Measurements from ENCODE around the gene CXADR.
"Not testable (repeated sequence)": the region's sequence is repeated elsewhere in the genome, so short reads cannot be mapped to it uniquely, and the experiment has no call there.

CXADR gene

DNA sequence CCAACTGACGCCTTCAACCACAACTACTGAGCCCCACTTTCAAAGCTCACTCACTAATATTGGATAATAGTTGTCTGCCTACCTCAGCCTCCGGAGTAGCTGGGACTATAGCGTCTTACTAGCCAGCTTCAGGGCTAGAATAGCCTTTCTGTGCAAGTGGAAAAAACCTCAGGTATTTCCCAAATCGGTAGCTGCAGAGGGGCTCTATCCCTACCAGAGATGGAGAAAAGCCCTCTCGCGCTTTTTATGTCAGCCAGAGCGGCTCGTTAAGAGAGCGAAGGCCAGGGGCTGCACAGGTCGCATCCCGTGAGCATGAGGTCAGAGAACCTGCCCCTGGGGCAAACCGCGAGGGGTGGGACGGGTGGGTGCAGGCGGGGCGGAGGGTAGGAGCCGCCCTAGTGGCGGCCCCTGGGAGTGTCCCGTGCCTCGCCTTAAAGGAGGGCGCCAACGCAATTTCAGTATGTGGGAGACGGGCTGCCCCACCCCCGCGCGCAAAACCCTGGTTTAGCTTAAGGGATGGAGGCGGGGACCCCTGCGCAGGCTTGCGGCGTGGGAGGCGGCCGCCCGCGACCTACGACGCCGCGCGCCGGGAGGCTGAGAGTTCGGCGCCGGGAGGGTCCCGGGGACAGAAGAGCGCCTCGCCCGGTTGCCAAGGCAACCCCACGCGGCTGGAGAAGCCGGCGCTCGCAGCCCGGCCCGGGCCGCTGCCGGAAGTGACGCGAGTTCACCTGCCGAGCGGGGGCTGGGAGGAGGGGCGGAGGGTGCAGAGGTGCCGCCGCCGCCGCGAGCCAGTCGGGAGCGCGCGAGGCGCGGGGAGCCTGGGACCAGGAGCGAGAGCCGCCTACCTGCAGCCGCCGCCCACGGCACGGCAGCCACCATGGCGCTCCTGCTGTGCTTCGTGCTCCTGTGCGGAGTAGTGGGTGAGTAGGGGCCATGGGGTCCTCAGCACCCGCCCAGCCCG, at the start of gene CXADR:
Gene CXADR (plus strand): TSS at position 791 of the 961 bp plus-strand sequence. CDS start 87 bp downstream, at position 878.
- peak; percentile 76 for DNase-seq

GRCh38 chr21:17466166-17466565, 46.7 kb upstream of the CXADR start:
- no peak for DNase-seq

DNA sequence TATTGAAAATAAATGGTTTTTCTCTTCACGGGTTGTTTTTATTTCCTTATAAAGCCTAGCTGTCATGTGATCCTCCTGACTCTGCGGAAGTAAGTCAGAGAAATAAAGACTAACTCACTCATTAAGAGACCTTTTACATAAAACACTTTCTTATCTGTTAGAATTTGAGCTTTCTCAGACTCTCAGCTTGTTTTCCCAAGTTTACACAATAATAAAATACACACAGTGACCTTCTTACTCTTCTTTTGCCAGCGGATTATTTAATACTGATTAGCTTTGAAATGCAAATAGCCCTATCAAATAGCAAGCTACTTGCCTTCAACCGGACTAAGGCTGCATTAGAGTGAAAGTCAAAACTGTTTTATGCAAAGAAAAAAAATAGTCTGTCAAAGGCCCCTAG, 45.5 kb upstream of the CXADR start:
- DNase-seq, result no peak

DNA sequence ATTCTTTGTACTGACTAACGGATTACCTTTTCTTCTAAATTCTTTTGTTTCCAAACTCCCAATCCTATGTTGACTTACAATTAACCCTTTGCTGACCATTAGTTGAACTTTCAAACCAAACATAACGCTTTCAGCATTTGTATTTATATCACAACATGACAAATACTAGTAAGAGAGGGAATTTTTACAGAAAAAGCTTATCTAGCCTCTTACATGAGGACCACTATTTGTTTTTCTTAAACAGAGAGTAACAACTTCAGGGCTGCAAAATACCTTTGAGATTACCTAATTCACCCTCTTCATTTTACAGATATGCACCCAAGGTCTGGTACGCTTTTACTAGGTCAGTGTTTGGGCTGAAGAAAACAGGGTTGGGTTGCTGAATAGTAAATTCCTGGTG, 45.0 kb upstream of the CXADR start:
- DNase-seq, result no peak

- no peak for DNase-seq
These were observed 44.1 kb upstream of the CXADR start for GRCh38 chr21:17468698-17469097.

- no peak for DNase-seq
These were observed 43.1 kb upstream of the CXADR start for GRCh38 chr21:17469727-17470126.

GRCh38 chr21:17472182-17472581, 40.7 kb upstream of the CXADR start:
- DNase-seq, result no peak

- DNase-seq, result no peak
These were observed 40.1 kb upstream of the CXADR start for GRCh38 chr21:17472592-17473271.

- DNase-seq, result no peak
These were observed 36.8 kb upstream of the CXADR start for GRCh38 chr21:17476006-17476405.

- not testable (repeated sequence) for DNase-seq
These were observed 34.7 kb upstream of the CXADR start for GRCh38 chr21:17478156-17478555.

- DNase-seq, result no peak
These were observed 33.2 kb upstream of the CXADR start for GRCh38 chr21:17479606-17480005.

GRCh38 chr21:17482928-17483327, 29.9 kb upstream of the CXADR start:
- no peak for DNase-seq

DNA sequence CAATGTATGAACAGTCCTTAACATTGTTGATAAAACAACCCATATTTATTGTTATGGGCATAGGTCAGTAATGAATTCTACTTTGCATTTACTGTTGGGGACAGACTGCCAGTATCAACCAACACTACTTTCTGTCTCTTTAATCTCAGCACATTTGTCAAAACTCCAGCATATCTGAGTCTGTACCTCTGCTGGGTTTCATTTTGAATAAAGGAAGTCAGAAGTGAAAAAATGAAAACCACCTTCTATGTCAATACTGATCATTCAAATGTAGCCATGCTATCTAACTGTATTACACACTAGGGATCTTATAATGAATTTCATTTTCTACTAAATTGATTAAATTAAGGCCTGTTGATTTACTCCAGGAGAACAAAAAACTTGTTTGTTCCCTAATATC, 24.2 kb upstream of the CXADR start:
- no peak for DNase-seq

DNA sequence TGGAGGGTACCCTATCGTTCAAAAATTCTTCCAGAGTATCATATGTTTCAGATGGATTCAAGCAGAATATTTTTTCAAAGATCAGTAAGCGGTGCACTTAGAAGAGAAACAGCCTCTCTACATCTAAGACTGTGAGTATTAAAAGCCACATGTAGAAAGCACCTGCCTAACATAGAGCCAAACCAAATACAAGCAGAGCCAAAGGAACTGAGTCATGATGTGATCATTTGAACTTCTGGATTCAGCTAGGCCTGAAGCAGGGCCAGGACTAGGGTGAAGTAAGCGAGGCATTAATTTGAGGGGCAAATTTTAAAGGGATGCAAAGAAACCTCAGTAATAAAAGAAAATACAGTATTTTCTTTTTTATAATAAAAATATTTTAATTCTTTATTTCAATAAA, 23.3 kb upstream of the CXADR start:
- not testable (repeated sequence) for DNase-seq

GRCh38 chr21:17491716-17492414, 21.0 kb upstream of the CXADR start:
- DNase-seq, result no peak

- DNase-seq, result no peak
These were observed 20.3 kb upstream of the CXADR start for GRCh38 chr21:17492415-17493168.

DNA sequence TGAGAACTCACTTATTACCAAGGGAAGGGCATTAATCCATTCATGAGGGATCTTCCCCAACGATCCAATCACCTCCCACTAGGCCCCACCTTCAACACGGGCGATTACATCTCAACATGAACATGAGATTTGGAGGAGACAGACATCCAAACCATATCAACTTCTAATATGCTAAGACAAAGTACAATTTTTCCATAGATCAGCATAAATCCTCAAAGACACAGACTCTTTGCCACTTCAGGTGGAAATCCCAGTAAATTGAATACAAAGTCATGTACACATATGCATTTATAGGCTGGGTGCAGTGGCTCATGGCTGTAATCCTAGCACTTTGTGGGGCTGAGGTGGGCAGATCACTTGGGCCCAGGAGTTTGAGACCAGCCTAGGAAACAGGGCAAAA, 18.8 kb upstream of the CXADR start:
- DNase-seq, result no peak

- no peak for DNase-seq
These were observed 17.2 kb upstream of the CXADR start for GRCh38 chr21:17495680-17496079.

DNA sequence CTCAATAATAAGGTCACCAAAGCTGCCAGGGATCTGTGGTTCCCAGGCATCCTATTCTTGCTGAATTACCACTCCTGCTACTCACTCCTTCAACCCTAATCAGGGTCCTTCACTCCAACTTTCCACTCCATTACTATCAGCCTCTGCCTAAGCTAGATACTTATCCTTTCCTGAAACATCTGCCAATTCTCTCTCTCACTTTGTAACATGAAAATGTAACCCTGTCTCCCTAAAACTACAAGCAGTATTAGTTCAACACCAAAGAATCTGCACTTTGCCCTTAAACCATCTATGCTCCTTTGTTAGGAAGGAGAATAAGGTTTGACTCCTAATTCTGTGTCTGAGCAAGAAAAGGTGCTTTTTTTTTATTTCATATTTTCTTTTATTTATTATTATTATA, 15.5 kb upstream of the CXADR start:
- no peak for DNase-seq

GRCh38 chr21:17498586-17498985, 14.3 kb upstream of the CXADR start:
- no peak for DNase-seq

GRCh38 chr21:17501107-17502006, 11.5 kb upstream of the CXADR start:
- DNase-seq, result no peak

- not testable (repeated sequence) for DNase-seq
These were observed 9.9 kb upstream of the CXADR start for GRCh38 chr21:17502985-17503384.

All from NCI-H748 treated with DMSO at 0.1 percent for 48 hours (cell line).